ENCODE results near the gene TRIM21.

DNA sequence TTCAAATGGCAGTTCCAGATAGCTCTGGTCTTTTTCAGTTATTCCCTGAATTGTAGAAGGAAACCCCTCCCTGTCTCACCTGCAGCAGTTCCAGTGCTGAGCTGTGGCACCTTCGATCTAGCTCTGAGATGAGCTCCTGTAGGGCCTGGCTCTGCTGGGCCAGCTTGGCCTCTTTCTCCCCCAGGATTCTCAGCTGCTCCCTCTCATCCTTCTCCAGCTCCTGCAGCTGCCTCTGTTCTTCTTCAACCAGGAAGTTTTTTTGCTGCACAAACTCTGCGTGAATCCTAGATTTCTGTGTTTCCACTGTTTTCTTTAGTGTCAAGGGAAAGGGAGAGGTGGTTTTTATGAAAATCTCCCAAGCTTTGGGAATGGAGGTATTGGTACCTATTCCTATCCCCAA lies 5.3 kb downstream of the TRIM21 start:
- TF ChIP-seq, protein P1, sequence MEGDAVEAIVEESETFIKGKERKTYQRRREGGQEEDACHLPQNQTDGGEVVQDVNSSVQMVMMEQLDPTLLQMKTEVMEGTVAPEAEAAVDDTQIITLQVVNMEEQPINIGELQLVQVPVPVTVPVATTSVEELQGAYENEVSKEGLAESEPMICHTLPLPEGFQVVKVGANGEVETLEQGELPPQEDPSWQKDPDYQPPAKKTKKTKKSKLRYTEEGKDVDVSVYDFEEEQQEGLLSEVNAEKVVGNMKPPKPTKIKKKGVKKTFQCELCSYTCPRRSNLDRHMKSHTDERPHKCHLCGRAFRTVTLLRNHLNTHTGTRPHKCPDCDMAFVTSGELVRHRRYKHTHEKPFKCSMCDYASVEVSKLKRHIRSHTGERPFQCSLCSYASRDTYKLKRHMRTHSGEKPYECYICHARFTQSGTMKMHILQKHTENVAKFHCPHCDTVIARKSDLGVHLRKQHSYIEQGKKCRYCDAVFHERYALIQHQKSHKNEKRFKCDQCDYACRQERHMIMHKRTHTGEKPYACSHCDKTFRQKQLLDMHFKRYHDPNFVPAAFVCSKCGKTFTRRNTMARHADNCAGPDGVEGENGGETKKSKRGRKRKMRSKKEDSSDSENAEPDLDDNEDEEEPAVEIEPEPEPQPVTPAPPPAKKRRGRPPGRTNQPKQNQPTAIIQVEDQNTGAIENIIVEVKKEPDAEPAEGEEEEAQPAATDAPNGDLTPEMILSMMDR (IDR thresholded peaks at IDR 0.05): no peak
- no peak for TF ChIP-seq ZFX (IDR thresholded peaks at IDR 0.05; ENCODE audit: borderline replicate concordance)
